Measurements from ENCODE around the gene BABAM2.

The BABAM2 gene

GRCh38 chr2:27960237-27960912, 69.8 kb downstream of the BABAM2 start:
- no peak overlapping the region for H3K4me3 ChIP-seq (ENCODE audit: low read depth, low read length)
- CTCF ChIA-PET = interaction anchor here (0.7 to 1.5 kb wide), 4 partner anchors 9 to 497 kb away, joined by 3 to 4 read pairs (median 3); no protein-coding TSS in a partner anchor
- no peak overlapping the region for H3K27ac ChIP-seq (ENCODE audit: extremely low read depth, low read depth, low read length)
- POLR2A ChIA-PET = no interaction called here
- no peaks in the 10 kb centered on the region for H3K4me1 ChIP-seq (ENCODE audit: control insufficient read depth, insufficient read depth, low read length)
- no peaks in the 10 kb centered on the region for H3K9me3 ChIP-seq (ENCODE audit: control insufficient read depth, insufficient read depth, low read depth, low read length)
- H3K36me3 ChIP-seq (ENCODE audit: control insufficient read depth in 2 of 2, insufficient read depth in 1 of 2, low read length in 2 of 2) = no peaks in the 10 kb centered on the region
- no peak for TF ChIP-seq ZNF560 (tag by site-specific recombination; IDR thresholded peaks at IDR 0.05; ENCODE audit: borderline replicate concordance)
- TF ChIP-seq YY1 (tag by site-specific recombination; IDR thresholded peaks at IDR 0.05) = no peak
- TF ChIP-seq ZNF513 (tag by site-specific recombination; IDR thresholded peaks at IDR 0.05) = no peak
- no peak for TF ChIP-seq ZNF677 (tag by site-specific recombination; IDR thresholded peaks at IDR 0.05)

GRCh38 chr2:27962006-27962405, 71.5 kb downstream of the BABAM2 start:
- TF ChIP-seq ZFP37 (tag by site-specific recombination; IDR thresholded peaks at IDR 0.05) (no peak), ZNF157 (tag by site-specific recombination; IDR thresholded peaks at IDR 0.05) (no peak), YY2 (tag by site-specific recombination; IDR thresholded peaks at IDR 0.05) (no peak)
- H3K4me1 ChIP-seq (ENCODE audit: control insufficient read depth, insufficient read depth, low read length) = no peaks in the 10 kb centered on the region
- no peaks in the 10 kb centered on the region for H3K36me3 ChIP-seq (ENCODE audit: control insufficient read depth in 2 of 2, insufficient read depth in 1 of 2, low read length in 2 of 2)
- no peaks in the 10 kb centered on the region for H3K9me3 ChIP-seq (ENCODE audit: control insufficient read depth, insufficient read depth, low read depth, low read length)
- H3K4me3 ChIP-seq (ENCODE audit: low read depth, low read length) = no peak overlapping the region
- POLR2A ChIA-PET = no interaction called here
- CTCF ChIA-PET = interaction anchor here (0.8 to 1.3 kb wide), 2 partner anchors 8 to 11 kb away, joined by 3 to 5 read pairs; no protein-coding TSS in a partner anchor
- no peak overlapping the region for H3K27ac ChIP-seq (ENCODE audit: extremely low read depth, low read depth, low read length)

GRCh38 chr2:27963472-27963871, 72.9 kb downstream of the BABAM2 start:
- TF ChIP-seq ZSCAN16 (tag by site-specific recombination; IDR thresholded peaks at IDR 0.05) (no peak), ZNF645 (tag by site-specific recombination; IDR thresholded peaks at IDR 0.05) (no peak), MEIS1 (CRISPR knock-in tag; IDR thresholded peaks at IDR 0.05; ENCODE audit: borderline replicate concordance) (no peak), YY2 (tag by site-specific recombination; IDR thresholded peaks at IDR 0.05) (no peak), ZFP69B (tag by site-specific recombination; IDR thresholded peaks at IDR 0.05) (no peak), ZNF549 (tag by site-specific recombination; IDR thresholded peaks at IDR 0.05) (no peak), FEZF1 (tag by site-specific recombination; IDR thresholded peaks at IDR 0.05) (no peak), OSR2 (tag by site-specific recombination; IDR thresholded peaks at IDR 0.05) (no peak), ZNF548 (tag by site-specific recombination; IDR thresholded peaks at IDR 0.05) (no peak), SCRT1 (tag by site-specific recombination; IDR thresholded peaks at IDR 0.05; ENCODE audit: borderline replicate concordance) (no peak), ZNF350 (tag by site-specific recombination; IDR thresholded peaks at IDR 0.05) (no peak)
- TF ChIP-seq, protein P1, sequence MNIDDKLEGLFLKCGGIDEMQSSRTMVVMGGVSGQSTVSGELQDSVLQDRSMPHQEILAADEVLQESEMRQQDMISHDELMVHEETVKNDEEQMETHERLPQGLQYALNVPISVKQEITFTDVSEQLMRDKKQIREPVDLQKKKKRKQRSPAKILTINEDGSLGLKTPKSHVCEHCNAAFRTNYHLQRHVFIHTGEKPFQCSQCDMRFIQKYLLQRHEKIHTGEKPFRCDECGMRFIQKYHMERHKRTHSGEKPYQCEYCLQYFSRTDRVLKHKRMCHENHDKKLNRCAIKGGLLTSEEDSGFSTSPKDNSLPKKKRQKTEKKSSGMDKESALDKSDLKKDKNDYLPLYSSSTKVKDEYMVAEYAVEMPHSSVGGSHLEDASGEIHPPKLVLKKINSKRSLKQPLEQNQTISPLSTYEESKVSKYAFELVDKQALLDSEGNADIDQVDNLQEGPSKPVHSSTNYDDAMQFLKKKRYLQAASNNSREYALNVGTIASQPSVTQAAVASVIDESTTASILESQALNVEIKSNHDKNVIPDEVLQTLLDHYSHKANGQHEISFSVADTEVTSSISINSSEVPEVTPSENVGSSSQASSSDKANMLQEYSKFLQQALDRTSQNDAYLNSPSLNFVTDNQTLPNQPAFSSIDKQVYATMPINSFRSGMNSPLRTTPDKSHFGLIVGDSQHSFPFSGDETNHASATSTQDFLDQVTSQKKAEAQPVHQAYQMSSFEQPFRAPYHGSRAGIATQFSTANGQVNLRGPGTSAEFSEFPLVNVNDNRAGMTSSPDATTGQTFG (tag by site-specific recombination; IDR thresholded peaks at IDR 0.05; ENCODE audit: borderline replicate concordance) = no peak
- Histone ChIP-seq H3K9me3 (ENCODE audit: control insufficient read depth, insufficient read depth, low read depth, low read length) (no peaks in the 10 kb centered on the region), H3K36me3 (ENCODE audit: control insufficient read depth in 2 of 2, insufficient read depth in 1 of 2, low read length in 2 of 2) (no peaks in the 10 kb centered on the region), H3K4me1 (ENCODE audit: control insufficient read depth, insufficient read depth, low read length) (no peaks in the 10 kb centered on the region), H3K4me3 (ENCODE audit: low read depth, low read length) (no peak overlapping the region), H3K27ac (ENCODE audit: extremely low read depth, low read depth, low read length) (no peak overlapping the region)
- ChIA-PET CTCF (no interaction called here), POLR2A (interaction anchor here (0.7 kb wide), 1 partner anchor 18 kb away, joined by 8 read pairs; no protein-coding TSS in a partner anchor)
